ENCODE measurements around the gene METTL16.
"Not testable (repeated sequence)": the region's sequence is repeated elsewhere in the genome, so short reads cannot be mapped to it uniquely, and the experiment has no call there.

The METTL16 gene

GRCh38 chr17:2502871-2503580 is 8.7 kb downstream of the METTL16 start:
- H3K4me1 ChIP-seq (ENCODE audit: control insufficient read depth, insufficient read depth, low read length) = no peaks in the 10 kb centered on the region
- peaks cover 16% of the 10 kb centered on the region for H3K9me3 ChIP-seq (ENCODE audit: control insufficient read depth, insufficient read depth, low read depth, low read length)
- no peak overlapping the region for H3K4me3 ChIP-seq (ENCODE audit: low read depth, low read length)
- no peak overlapping the region for H3K9ac ChIP-seq (ENCODE audit: low read length)
- no peak overlapping the region for H3K27ac ChIP-seq (ENCODE audit: low read depth, low read length)
- H3K27me3 ChIP-seq (ENCODE audit: control insufficient read depth, insufficient read depth, low read length) = no peaks in the 10 kb centered on the region
- H3K36me3 ChIP-seq (ENCODE audit: control insufficient read depth, insufficient read depth, low read length) = peaks cover 38% of the 10 kb centered on the region

- Histone ChIP-seq H3K36me3 (ENCODE audit: control insufficient read depth, insufficient read depth, low read length) (peaks cover 45% of the 10 kb centered on the region), H3K4me1 (ENCODE audit: control insufficient read depth, insufficient read depth, low read length) (no peaks in the 10 kb centered on the region), H3K27me3 (ENCODE audit: control insufficient read depth, insufficient read depth, low read length) (no peaks in the 10 kb centered on the region), H3K4me3 (ENCODE audit: low read depth, low read length) (no peak overlapping the region), H3K9ac (ENCODE audit: low read length) (no peak overlapping the region), H3K27ac (ENCODE audit: low read depth, low read length) (no peak overlapping the region), H3K9me3 (ENCODE audit: control insufficient read depth, insufficient read depth, low read depth, low read length) (peaks cover 11% of the 10 kb centered on the region)
These were observed 11.2 kb downstream of the METTL16 start for GRCh38 chr17:2500446-2500845.

- not testable (repeated sequence) for H3K27ac ChIP-seq (ENCODE audit: low read depth, low read length)
These were observed 22.4 kb downstream of the METTL16 start for GRCh38 chr17:2489286-2489685.

DNA sequence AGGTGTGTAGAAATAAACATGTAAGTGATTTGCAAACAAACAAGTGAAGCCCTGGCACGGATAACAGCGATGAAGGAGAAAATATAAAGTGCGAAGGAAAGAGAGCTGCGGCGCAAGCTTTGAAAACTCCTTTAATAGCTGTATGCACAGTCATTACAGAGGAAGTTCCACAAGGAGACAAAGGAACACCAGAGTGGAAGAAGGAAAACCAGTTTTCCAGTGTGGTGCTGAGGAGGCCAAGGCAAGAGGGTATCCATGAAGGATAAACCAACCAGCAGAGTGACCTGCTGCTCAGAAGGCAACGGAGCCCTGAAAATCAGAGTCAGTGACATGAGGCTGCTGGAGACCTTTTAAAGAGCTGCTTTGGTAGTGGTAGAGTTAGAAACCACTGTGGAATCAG is 24.4 kb downstream of the METTL16 start:
- Histone ChIP-seq H3K4me1 (ENCODE audit: control insufficient read depth, insufficient read depth, low read length) (peaks cover 35% of the 10 kb centered on the region), H3K4me3 (ENCODE audit: low read depth, low read length) (no peak overlapping the region), H3K9me3 (ENCODE audit: control insufficient read depth, insufficient read depth, low read depth, low read length) (0 out of 2 replicates have a peak, but pooled peaks cover 2% of the 10 kb centered on the region), H3K9ac (ENCODE audit: low read length) (no peak overlapping the region), H3K27me3 (ENCODE audit: control insufficient read depth, insufficient read depth, low read length) (no peaks in the 10 kb centered on the region), H3K27ac (ENCODE audit: low read depth, low read length) (no peak overlapping the region), H3K36me3 (ENCODE audit: control insufficient read depth, insufficient read depth, low read length) (0 out of 2 replicates have a peak, but pooled peaks cover 3% of the 10 kb centered on the region)

More at GRCh38 chr17:2489286-2489685, 22.4 kb downstream of the METTL16 start:
- H3K4me3 ChIP-seq (ENCODE audit: low read depth, low read length); H3K9ac ChIP-seq (ENCODE audit: low read length); H3K27me3 ChIP-seq (ENCODE audit: control insufficient read depth, insufficient read depth, low read length); H3K9me3 ChIP-seq (ENCODE audit: control insufficient read depth, insufficient read depth, low read depth, low read length); H3K36me3 ChIP-seq (ENCODE audit: control insufficient read depth, insufficient read depth, low read length): not testable (repeated sequence)
- H3K4me1 ChIP-seq (ENCODE audit: control insufficient read depth, insufficient read depth, low read length) = peaks cover 31% of the 10 kb centered on the region

DNA sequence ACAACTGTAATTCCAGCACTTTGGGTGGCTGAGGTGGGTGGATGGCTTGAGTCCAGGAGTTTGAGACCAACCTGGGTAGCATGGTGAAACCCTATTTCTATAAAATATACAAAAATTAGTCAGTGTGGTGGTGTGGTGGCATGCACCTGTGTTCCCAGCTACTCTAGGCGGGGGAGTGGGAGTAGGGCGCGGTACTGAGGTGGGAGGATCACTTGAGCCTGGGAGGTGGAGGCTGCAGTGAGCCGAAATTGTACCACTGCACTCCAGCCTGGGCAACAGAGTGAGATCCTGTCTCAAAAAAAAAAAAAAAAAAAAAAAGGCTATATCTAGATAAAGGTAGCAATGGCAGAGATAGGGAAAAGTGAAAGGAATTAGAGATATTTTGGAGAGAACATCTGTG is 25.0 kb downstream of the METTL16 start:
- H3K9me3 ChIP-seq (ENCODE audit: control insufficient read depth, insufficient read depth, low read depth, low read length); H3K36me3 ChIP-seq (ENCODE audit: control insufficient read depth, insufficient read depth, low read length); H3K27ac ChIP-seq (ENCODE audit: low read depth, low read length); H3K4me3 ChIP-seq (ENCODE audit: low read depth, low read length); H3K27me3 ChIP-seq (ENCODE audit: control insufficient read depth, insufficient read depth, low read length); H3K9ac ChIP-seq (ENCODE audit: low read length): not testable (repeated sequence)
- peaks cover 38% of the 10 kb centered on the region for H3K4me1 ChIP-seq (ENCODE audit: control insufficient read depth, insufficient read depth, low read length)

GRCh38 chr17:2485970-2486369 is 25.7 kb downstream of the METTL16 start:
- no peak overlapping the region for H3K4me3 ChIP-seq (ENCODE audit: low read depth, low read length)
- H3K4me1 ChIP-seq (ENCODE audit: control insufficient read depth, insufficient read depth, low read length) = peaks cover 33% of the 10 kb centered on the region
- no peaks in the 10 kb centered on the region for H3K27me3 ChIP-seq (ENCODE audit: control insufficient read depth, insufficient read depth, low read length)
- no peaks in the 10 kb centered on the region for H3K9me3 ChIP-seq (ENCODE audit: control insufficient read depth, insufficient read depth, low read depth, low read length)
- no peaks in the 10 kb centered on the region for H3K36me3 ChIP-seq (ENCODE audit: control insufficient read depth, insufficient read depth, low read length)
- H3K27ac ChIP-seq (ENCODE audit: low read depth, low read length) = no peak overlapping the region
- H3K9ac ChIP-seq (ENCODE audit: low read length) = no peak overlapping the region

DNA sequence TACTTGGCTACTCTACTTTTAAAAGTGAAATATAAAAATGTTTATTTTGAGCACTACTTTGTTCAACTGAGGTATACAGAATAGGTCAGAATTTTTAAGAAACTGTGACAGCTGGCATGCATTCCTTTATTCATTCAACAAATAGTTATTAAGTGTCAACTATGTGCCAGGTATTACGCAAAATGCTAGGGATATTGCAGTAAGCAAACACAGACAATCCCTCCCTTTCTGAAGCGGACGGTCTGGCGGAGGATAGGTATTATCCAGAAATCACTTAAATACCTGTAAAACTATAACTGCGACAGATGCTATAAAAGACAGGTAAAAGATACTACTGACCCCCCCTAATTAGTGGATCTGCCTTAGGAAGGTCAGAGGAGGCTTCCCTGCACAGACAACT is 26.1 kb downstream of the METTL16 start:
- Histone ChIP-seq H3K9me3 (ENCODE audit: control insufficient read depth, insufficient read depth, low read depth, low read length) (no peaks in the 10 kb centered on the region), H3K27ac (ENCODE audit: low read depth, low read length) (no peak overlapping the region), H3K4me1 (ENCODE audit: control insufficient read depth, insufficient read depth, low read length) (peaks cover 29% of the 10 kb centered on the region), H3K9ac (ENCODE audit: low read length) (no peak overlapping the region), H3K27me3 (ENCODE audit: control insufficient read depth, insufficient read depth, low read length) (no peaks in the 10 kb centered on the region), H3K4me3 (ENCODE audit: low read depth, low read length) (no peak overlapping the region), H3K36me3 (ENCODE audit: control insufficient read depth, insufficient read depth, low read length) (no peaks in the 10 kb centered on the region)

- Histone ChIP-seq H3K9ac (ENCODE audit: low read length) (no peak overlapping the region), H3K9me3 (ENCODE audit: control insufficient read depth, insufficient read depth, low read depth, low read length) (no peaks in the 10 kb centered on the region), H3K36me3 (ENCODE audit: control insufficient read depth, insufficient read depth, low read length) (no peaks in the 10 kb centered on the region), H3K27ac (ENCODE audit: low read depth, low read length) (no peak overlapping the region), H3K4me3 (ENCODE audit: low read depth, low read length) (no peak overlapping the region), H3K4me1 (ENCODE audit: control insufficient read depth, insufficient read depth, low read length) (peaks cover 25% of the 10 kb centered on the region), H3K27me3 (ENCODE audit: control insufficient read depth, insufficient read depth, low read length) (no peaks in the 10 kb centered on the region)
These were observed 26.8 kb downstream of the METTL16 start for GRCh38 chr17:2484876-2485275.

GRCh38 chr17:2483084-2483483 is 28.6 kb downstream of the METTL16 start:
- Histone ChIP-seq H3K27ac (ENCODE audit: low read depth, low read length) (no peak overlapping the region), H3K9me3 (ENCODE audit: control insufficient read depth, insufficient read depth, low read depth, low read length) (no peaks in the 10 kb centered on the region), H3K4me3 (ENCODE audit: low read depth, low read length) (no peak overlapping the region), H3K9ac (ENCODE audit: low read length) (no peak overlapping the region), H3K27me3 (ENCODE audit: control insufficient read depth, insufficient read depth, low read length) (no peaks in the 10 kb centered on the region), H3K4me1 (ENCODE audit: control insufficient read depth, insufficient read depth, low read length) (peaks cover 21% of the 10 kb centered on the region), H3K36me3 (ENCODE audit: control insufficient read depth, insufficient read depth, low read length) (peaks cover under 1% of the 10 kb centered on the region; the same call in 1 of the 2 replicates)

DNA sequence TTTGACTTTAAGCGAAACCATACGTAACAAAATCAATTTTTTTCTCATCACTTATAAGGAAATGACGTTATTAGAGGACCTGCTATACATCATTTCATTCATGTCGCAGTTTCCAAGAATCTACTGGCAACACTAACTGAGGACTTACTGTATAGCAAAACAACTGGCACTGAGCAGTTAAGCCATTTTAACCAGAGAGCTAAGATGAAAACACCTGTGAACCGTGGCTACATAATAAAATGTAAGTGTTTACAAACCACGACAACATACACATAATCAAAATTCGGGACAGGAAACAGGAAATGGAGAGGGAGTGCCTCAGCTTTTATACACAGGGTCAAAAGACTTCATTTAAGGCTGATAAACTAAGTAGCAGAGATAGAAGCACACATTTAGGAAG is 29.5 kb downstream of the METTL16 start:
- Histone ChIP-seq H3K4me1 (ENCODE audit: control insufficient read depth, insufficient read depth, low read length) (peaks cover 21% of the 10 kb centered on the region), H3K27me3 (ENCODE audit: control insufficient read depth, insufficient read depth, low read length) (no peaks in the 10 kb centered on the region), H3K36me3 (ENCODE audit: control insufficient read depth, insufficient read depth, low read length) (peaks cover 9% of the 10 kb centered on the region), H3K9me3 (ENCODE audit: control insufficient read depth, insufficient read depth, low read depth, low read length) (no peaks in the 10 kb centered on the region), H3K9ac (ENCODE audit: low read length) (no peak overlapping the region), H3K27ac (ENCODE audit: low read depth, low read length) (no peak overlapping the region), H3K4me3 (ENCODE audit: low read depth, low read length) (no peak overlapping the region)

DNA sequence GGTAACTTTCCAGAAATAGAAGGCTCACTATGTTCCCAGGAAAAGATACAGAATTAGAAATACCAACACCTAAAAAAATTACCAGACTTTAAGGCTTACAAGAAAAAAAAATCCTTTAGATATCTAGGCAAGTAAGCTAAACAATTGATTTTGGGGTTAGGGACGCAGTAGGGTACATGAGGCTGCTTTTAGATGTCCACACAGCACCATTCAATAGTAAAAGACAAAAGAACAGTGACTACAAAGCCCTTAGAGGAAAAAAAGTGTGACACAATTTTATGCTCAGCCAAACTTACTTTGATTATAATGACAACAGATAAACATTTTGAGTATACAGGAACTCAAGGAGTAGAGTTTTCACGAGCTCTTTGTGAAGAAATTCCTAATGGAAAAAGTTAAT is 29.9 kb downstream of the METTL16 start:
- Histone ChIP-seq H3K9ac (ENCODE audit: low read length) (no peak overlapping the region), H3K4me1 (ENCODE audit: control insufficient read depth, insufficient read depth, low read length) (peaks cover 21% of the 10 kb centered on the region), H3K9me3 (ENCODE audit: control insufficient read depth, insufficient read depth, low read depth, low read length) (no peaks in the 10 kb centered on the region), H3K27ac (ENCODE audit: low read depth, low read length) (no peak overlapping the region), H3K4me3 (ENCODE audit: low read depth, low read length) (no peak overlapping the region), H3K27me3 (ENCODE audit: control insufficient read depth, insufficient read depth, low read length) (no peaks in the 10 kb centered on the region), H3K36me3 (ENCODE audit: control insufficient read depth, insufficient read depth, low read length) (peaks cover 11% of the 10 kb centered on the region)
